GM19324 (cell line): ENCODE data around the gene FRYL.
"Not testable (repeated sequence)": the region's sequence is repeated elsewhere in the genome, so short reads cannot be mapped to it uniquely, and the experiment has no call there.

Experiments
- ATAC-seq: cut with Tn5 transposase; IDR thresholded peaks from one replicate; pipeline ENCODE4 v1.9.1; 2021; ENCODE audit warnings: mild to moderate bottlenecking, moderate library complexity; ENCODE audit not compliant: unreplicated experiment, low FRiP score

The FRYL gene

GRCh38 chr4:48467891-48468290 lies 312.2 kb downstream of the FRYL start:
- no peak for ATAC-seq

- no peak for ATAC-seq
Observed at GRCh38 chr4:48467442-48467841, 312.6 kb downstream of the FRYL start.

GRCh38 chr4:48462363-48462762 lies 317.7 kb downstream of the FRYL start:
- ATAC-seq: no peak

GRCh38 chr4:48461000-48461399 lies 319.1 kb downstream of the FRYL start:
- ATAC-seq: no peak

- no peak for ATAC-seq
Observed at GRCh38 chr4:48454591-48454990, 325.5 kb downstream of the FRYL start.

GRCh38 chr4:48451656-48452055 lies 328.4 kb downstream of the FRYL start:
- not testable (repeated sequence) for ATAC-seq

GRCh38 chr4:48450740-48451139 lies 329.3 kb downstream of the FRYL start:
- no peak for ATAC-seq

GRCh38 chr4:48449151-48449550 lies 330.9 kb downstream of the FRYL start:
- no peak for ATAC-seq
